HEK293 (cell line): ENCODE results near the gene SMAD9.

Experiments used
- CTCF ChIP-seq: fragments of 450-650 bp; formaldehyde crosslinking; IDR thresholded peaks from 2 replicates; pipeline ENCODE4 v1.5.1; 2016; ENCODE audit warnings: missing biosample characterization, missing genetic modification characterization
- ELK4 ChIP-seq: IDR thresholded peaks from 2 replicates; pipeline ENCODE4 v1.6.1; 2011; ENCODE audit warnings: mild to moderate bottlenecking, low read depth, low read length, borderline replicate concordance
- HOXA7 ChIP-seq: sonication (generic); formaldehyde crosslinking; IDR thresholded peaks from 2 replicates; pipeline ENCODE4 v1.8.1; 2022; ENCODE audit warnings: missing genetic modification reagents, borderline replicate concordance
- PATZ1 ChIP-seq: fragments of 450-650 bp; formaldehyde crosslinking; IDR thresholded peaks from 2 replicates; pipeline ENCODE4 v1.5.1; 2016; ENCODE audit warnings: missing biosample characterization, missing genetic modification characterization
- SP3 ChIP-seq: fragments of 450-650 bp; formaldehyde crosslinking; IDR thresholded peaks from 2 replicates; pipeline ENCODE4 v1.5.1; 2016; ENCODE audit warnings: missing biosample characterization, missing genetic modification characterization
- ZBTB26 ChIP-seq: fragments of 450-650 bp; formaldehyde crosslinking; optimal IDR thresholded peaks from 2 replicates; pipeline ENCODE3; 2016; ENCODE audit warnings: missing biosample characterization, mild to moderate bottlenecking, missing genetic modification characterization
- ZBTB49 ChIP-seq: fragments of 450-650 bp; formaldehyde crosslinking; IDR thresholded peaks from 2 replicates; pipeline ENCODE4 v1.5.1; 2016; ENCODE audit warnings: missing biosample characterization, missing genetic modification characterization, low read depth
- ZNF324 ChIP-seq: fragments of 450-650 bp; formaldehyde crosslinking; IDR thresholded peaks from 2 replicates; pipeline ENCODE4 v1.5.1; 2016; ENCODE audit warnings: missing biosample characterization, missing genetic modification characterization
- ZNF398 ChIP-seq: fragments of 450-650 bp; formaldehyde crosslinking; IDR thresholded peaks from 2 replicates; pipeline ENCODE4 v1.5.1; 2017; ENCODE audit warnings: missing biosample characterization, missing genetic modification characterization
- ZNF558 ChIP-seq: fragments of 450-650 bp; formaldehyde crosslinking; IDR thresholded peaks from 2 replicates; pipeline ENCODE4 v1.5.1; 2016; ENCODE audit warnings: missing biosample characterization, missing genetic modification characterization
- ZSCAN5A ChIP-seq: fragments of 450-650 bp; formaldehyde crosslinking; IDR thresholded peaks from 2 replicates; pipeline ENCODE4 v1.5.1; 2016; ENCODE audit warnings: missing biosample characterization, missing genetic modification characterization

GRCh38 chr13:36966404-36966803 is 46.4 kb upstream of the SMAD9 start:
- TF ChIP-seq ZNF398 (tag by site-specific recombination) (no peak), SP3 (tag by site-specific recombination) (no peak), CTCF (tag by site-specific recombination) (no peak), ELK4 (no peak), ZBTB26 (tag by site-specific recombination) (no peak), ZNF558 (tag by site-specific recombination) (no peak), PATZ1 (tag by site-specific recombination) (no peak), HOXA7 (CRISPR knock-in tag) (no peak), ZBTB49 (tag by site-specific recombination) (no peak), ZSCAN5A (no peak), ZNF324 (tag by site-specific recombination) (no peak)
